ENCODE results near the gene ZNF407.

The ZNF407 gene

GRCh38 chr18:74918276-74918790, 320.7 kb downstream of the ZNF407 start:
- no peak for DNase-seq (ENCODE audit: low read depth in 1 of 2, low spot score in 1 of 2)

GRCh38 chr18:74921057-74921820, 323.6 kb downstream of the ZNF407 start:
- no peak for DNase-seq (ENCODE audit: low read depth in 1 of 2, low spot score in 1 of 2)

GRCh38 chr18:74926051-74926450, 328.4 kb downstream of the ZNF407 start:
- DNase-seq (ENCODE audit: low read depth in 1 of 2, low spot score in 1 of 2) = no peak

GRCh38 chr18:74928194-74928968, 330.7 kb downstream of the ZNF407 start:
- no peak for DNase-seq (ENCODE audit: low read depth in 1 of 2, low spot score in 1 of 2)

GRCh38 chr18:74929110-74929509, 331.4 kb downstream of the ZNF407 start:
- DNase-seq (ENCODE audit: low read depth in 1 of 2, low spot score in 1 of 2) = no peak

- DNase-seq (ENCODE audit: low read depth in 1 of 2, low spot score in 1 of 2) = no peak
Measured at GRCh38 chr18:74930616-74931015, 332.9 kb downstream of the ZNF407 start.

GRCh38 chr18:74933930-74934329, 336.3 kb downstream of the ZNF407 start:
- no peak for DNase-seq (ENCODE audit: low read depth in 1 of 2, low spot score in 1 of 2)

- DNase-seq (ENCODE audit: low read depth in 1 of 2, low spot score in 1 of 2) = no peak
Measured at GRCh38 chr18:74935434-74935833, 337.8 kb downstream of the ZNF407 start.

- DNase-seq (ENCODE audit: low read depth in 1 of 2, low spot score in 1 of 2) = no peak
Measured at GRCh38 chr18:74936343-74936742, 338.7 kb downstream of the ZNF407 start.

- no peak for DNase-seq (ENCODE audit: low read depth in 1 of 2, low spot score in 1 of 2)
Measured at GRCh38 chr18:74937291-74937690, 339.6 kb downstream of the ZNF407 start.

- DNase-seq (ENCODE audit: low read depth in 1 of 2, low spot score in 1 of 2) = no peak
Measured at GRCh38 chr18:74940856-74941255, 343.2 kb downstream of the ZNF407 start.

GRCh38 chr18:74942319-74942910, 344.7 kb downstream of the ZNF407 start:
- no peak for DNase-seq (ENCODE audit: low read depth in 1 of 2, low spot score in 1 of 2)

GRCh38 chr18:74944676-74945075, 347.0 kb downstream of the ZNF407 start:
- no peak for DNase-seq (ENCODE audit: low read depth in 1 of 2, low spot score in 1 of 2)

- no peak for DNase-seq (ENCODE audit: low read depth in 1 of 2, low spot score in 1 of 2)
Measured at GRCh38 chr18:74945774-74946545, 348.3 kb downstream of the ZNF407 start.

- DNase-seq (ENCODE audit: low read depth in 1 of 2, low spot score in 1 of 2) = no peak
Measured at GRCh38 chr18:74946646-74947375, 349.1 kb downstream of the ZNF407 start.

GRCh38 chr18:74947417-74947816, 349.7 kb downstream of the ZNF407 start:
- no peak for DNase-seq (ENCODE audit: low read depth in 1 of 2, low spot score in 1 of 2)

- DNase-seq (ENCODE audit: low read depth in 1 of 2, low spot score in 1 of 2) = no peak
Measured at GRCh38 chr18:74947875-74948274, 350.2 kb downstream of the ZNF407 start.

- DNase-seq (ENCODE audit: low read depth in 1 of 2, low spot score in 1 of 2) = no peak
Measured at GRCh38 chr18:74949611-74950010, 351.9 kb downstream of the ZNF407 start.

- no peak for DNase-seq (ENCODE audit: low read depth in 1 of 2, low spot score in 1 of 2)
Measured at GRCh38 chr18:74950479-74950878, 352.8 kb downstream of the ZNF407 start.

- no peak for DNase-seq (ENCODE audit: low read depth in 1 of 2, low spot score in 1 of 2)
Measured at GRCh38 chr18:74951165-74951760, 353.6 kb downstream of the ZNF407 start.

Measured in activated CD4-positive, alpha-beta T cell treated with anti-CD3 and anti-CD28 coated beads, Interleukin-2, amount 50 U/mL, for 24 hours (primary cell).